GM18498 (cell line): ENCODE data around the gene LCLAT1.

ENCODE experiments used
- ATAC-seq: cut with Tn5 transposase; IDR thresholded peaks from one replicate; pipeline ENCODE4 v1.9.1; 2021; ENCODE audit warnings: mild to moderate bottlenecking, moderate library complexity; ENCODE audit not compliant: unreplicated experiment

The LCLAT1 gene

DNA sequence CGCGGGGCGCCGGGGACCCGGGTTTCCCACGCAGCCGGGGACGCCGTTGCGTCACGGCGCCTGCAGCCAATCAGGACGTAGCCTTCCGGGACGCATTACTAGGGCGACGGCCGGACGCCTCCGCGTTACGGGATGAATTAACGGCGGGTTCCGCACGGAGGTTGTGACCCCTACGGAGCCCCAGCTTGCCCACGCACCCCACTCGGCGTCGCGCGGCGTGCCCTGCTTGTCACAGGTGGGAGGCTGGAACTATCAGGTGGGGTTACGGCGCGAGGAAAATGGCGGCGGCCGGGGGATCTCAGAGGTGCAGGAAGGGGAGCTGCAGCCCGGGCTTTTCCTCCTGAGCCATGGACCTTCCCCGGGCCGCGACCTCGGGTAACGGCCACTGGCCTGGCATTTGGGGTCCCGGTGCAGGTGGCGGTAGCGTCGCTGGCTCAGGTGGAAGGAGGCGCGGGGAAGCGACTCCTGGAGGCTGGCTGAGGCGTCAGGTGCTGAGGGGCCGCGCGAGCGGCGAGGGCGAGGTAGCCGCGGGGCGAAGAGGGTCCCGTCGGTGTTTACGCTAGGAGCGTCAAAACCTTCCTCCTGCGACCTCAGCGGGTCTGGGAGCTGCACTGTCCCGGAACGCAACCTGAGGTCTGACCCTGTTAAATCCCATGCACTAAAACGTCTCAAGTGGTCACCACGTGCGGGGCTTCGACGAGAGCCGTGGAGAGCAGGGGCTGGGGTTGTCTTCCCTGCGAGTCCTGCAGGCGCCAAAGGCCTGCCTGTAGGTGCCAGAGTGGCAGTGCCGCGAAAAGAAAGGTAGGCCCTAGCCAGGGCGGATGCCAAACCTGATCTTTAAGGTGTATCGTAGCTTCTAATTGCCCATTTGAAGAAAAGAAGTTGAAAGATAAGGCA, at the start of gene LCLAT1:
Gene LCLAT1, plus strand, starts transcription at position 98 of the 897 bp plus-strand sequence. CDS start 78,345 bp downstream, outside the sequence.
- ATAC-seq, result peak; percentile 98

DNA sequence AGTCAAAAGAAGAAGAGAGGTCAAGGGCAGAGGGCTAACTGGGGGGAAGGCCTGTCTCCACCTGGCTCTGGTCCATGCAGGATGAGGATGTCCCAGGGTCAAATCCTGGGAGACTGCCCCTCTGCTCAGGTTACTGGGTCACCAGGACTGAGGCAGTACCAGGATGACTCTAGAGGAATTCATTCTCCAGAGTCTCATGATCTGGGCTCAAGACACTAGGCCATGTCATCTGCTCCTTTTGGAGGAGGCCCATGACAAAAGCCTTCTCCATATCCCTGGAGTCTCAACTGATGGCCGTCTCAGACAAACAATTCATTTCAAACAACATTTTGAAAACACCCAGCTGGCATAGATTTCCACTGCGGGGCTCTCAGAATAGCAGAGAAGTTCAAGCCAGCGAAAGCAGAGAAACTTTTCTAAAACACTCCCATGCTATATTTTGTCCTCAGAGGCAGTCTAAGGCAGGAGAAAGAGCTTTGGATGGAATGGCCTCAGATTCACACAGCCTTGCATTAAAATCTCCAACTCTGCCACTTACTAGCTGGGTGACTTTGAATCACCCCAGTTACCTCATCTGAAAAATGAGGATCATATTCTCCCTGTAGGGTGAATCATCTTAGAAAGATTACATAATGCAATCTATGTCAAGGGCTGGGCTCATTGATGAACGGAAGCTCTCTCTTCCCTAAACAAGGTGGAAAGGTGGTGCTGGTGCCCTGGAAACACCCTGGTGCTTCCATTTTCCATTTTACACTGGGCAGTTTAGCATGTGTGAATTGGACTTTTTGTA, 48.8 kb upstream of the LCLAT1 start:
- ATAC-seq, result no peak

DNA sequence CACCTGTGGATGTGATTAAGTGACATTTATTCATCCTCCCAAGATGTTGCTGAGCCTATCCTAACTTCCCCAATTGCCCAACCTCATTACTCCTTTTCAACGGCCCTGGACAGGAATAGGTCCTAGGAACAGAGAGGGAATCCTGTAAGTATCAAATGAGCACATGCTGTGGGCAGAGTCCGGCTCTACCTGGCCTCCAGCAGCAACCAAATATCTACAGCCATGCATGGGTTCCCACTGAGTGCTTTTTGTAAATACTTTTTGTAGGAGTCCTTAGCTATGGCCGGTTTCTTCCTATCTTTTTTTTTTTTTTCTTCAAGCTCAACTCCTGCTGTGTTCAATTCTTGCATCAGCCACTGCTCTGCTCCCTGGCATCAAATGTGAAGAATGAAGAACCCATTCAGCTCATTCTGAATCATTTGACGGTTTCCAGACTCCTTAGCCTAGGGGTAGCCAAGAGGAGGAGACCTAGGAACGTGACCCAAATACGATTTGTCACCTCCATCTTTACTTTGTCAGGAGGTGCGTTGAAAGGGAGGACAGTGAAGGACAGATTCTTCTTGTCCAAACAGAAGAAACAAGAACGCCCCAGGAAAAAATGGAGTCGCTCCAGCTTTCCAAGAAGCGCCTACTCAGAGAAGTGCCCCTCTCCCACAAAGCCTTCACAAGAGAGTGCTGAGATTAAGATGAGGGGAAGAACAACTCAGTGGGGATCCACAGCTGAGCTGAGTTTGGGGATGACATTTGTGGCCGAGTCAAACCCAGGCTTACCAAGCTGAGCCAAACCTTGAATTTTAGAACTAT, 46.7 kb upstream of the LCLAT1 start:
- ATAC-seq, result no peak

DNA sequence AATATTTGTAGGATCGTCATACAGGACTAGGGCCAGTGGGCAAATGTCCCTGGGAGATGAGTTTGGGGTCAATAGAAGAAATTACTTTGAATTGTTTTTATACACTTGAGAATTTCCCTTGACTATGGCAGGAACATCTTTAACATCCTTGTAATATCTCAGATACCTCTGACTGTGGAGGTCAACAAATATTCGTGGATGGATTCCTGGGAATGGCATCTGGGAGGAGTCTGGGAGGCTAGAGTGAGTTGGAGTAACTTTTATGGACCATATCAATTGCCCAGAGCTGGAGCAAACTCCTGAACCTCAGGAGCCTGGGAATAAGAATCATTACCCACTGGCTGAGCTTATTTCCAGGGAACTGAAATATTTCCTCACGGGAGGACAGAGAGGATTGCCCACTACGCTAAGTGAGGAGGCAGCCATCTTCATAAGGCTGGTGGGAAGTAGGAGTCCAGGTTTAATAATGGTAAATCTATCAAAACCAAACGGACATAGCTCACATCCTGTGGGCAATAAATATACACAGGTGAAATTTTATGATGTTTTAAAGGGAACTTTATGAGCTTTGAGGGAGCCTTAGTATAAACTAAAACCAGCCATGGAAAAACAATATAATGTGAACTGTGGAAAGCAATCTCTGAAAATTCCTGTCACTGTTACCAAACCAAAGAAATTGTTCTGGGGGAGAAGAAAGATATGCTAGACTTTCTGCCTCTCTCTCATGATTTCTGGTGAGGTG, 44.4 kb upstream of the LCLAT1 start:
- ATAC-seq, result no peak

DNA sequence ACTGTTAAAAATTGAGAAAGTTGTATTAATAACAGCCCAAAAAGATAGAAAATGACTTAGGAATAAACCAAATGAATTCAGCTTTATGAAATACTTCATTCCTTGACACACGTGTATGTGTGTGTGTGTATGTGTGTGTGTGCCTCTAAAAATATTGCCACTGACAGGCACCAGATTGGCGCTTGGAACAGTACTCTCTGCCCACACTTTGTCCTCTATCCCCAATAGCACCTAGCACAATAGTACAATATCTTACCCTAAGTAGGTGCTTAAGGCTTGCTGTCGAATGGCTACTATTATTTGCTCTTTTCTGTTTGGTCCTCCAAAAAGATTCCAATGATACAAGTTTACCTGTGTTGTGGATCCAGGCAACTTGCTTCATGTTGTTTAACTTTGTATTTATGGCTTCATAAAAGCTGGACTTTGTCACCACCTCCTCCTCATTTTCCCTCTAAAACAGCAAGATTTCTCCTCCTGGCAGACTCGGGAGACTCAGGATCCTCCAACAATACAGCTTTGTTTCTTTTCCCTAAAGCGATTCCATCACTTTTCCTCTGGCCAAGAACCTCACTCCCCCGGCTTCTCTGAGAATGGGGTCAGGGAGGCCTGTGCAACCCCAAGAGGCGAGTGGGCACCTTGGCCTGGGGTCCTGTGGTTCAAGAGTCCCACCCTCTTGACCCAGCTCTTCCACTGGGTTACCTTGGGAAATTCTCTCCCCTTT, 43.3 kb upstream of the LCLAT1 start:
- ATAC-seq, result no peak

DNA sequence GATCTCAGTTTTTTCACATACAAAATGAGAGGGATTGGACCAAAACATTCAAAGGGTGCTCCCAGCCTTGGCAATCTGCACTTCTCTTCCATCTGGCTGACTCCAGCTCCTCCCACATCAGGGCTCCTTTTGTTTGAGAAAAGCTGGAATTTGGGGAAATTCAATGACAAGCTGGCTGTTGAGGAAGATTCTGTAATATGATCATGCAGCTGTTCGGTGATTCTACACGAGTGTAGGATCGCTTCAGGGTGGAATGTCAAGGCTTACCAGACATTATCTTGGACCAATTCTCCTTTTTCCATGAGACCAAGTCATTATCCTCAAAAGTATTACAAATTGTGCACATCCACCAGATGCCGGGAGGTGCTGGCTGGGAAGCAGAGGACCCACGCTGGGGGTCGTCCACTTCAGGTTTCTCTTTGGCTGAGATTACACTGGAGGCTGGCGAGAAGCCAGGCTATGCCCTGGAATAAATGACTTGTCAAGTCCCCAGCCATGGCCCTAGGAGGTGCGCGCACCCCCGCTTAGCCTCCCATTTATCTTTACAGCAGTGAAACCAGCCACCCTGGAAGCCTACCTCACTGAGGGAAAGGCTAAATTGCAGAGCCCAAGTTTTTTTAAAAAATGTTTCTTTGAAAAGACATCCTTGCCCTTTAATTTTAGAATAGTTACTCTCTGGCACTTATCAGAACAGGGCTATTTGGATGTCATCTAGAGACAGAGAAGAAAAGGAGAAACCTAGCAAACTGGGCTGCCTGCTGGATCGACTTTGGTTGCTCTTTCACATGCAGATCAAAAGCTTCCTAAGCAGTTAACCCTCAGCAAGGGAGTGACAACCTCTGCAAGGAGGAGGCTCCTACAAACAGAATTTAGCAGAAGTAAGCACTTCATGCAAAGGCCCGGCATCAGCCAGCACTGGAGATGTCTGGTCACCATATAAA, 42.5 kb upstream of the LCLAT1 start:
- ATAC-seq, result no peak

DNA sequence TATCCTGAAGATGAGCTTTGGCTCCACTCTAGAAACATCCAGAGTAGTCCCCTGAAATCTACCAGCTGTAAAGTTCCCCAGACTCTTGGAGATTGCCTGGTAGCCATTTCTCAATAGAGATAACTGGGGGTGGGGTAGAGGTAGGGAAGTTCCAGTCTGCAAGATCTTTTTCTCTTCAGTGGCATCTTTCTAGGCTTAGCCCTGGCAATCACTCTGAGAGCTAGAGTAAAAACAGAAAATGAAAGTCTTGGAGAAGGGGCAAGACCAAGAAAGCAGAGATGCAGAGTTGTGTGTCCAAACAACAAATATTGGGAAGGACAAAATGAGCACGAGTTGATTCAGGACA, 41.8 kb upstream of the LCLAT1 start:
- ATAC-seq, result no peak

DNA sequence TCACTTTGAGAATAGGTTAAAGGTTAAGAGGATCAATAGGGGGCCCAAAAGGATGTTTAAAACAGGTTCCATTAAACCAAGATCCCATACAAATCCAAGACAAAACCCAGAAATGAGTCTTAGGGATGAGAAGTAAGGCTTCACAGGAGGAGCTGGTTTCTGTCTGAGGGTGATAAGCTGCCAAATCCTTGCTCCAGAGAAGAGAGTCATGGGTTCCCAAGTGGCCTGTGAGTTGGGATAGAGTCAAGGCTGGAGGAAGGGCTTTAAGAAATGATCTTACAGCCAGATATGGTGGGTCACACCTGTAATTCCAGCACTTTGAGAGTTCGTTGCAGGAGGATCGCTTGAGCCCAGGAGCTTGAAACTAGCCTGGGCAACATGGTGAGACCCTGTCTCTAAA, 40.2 kb upstream of the LCLAT1 start:
- ATAC-seq, result no peak

DNA sequence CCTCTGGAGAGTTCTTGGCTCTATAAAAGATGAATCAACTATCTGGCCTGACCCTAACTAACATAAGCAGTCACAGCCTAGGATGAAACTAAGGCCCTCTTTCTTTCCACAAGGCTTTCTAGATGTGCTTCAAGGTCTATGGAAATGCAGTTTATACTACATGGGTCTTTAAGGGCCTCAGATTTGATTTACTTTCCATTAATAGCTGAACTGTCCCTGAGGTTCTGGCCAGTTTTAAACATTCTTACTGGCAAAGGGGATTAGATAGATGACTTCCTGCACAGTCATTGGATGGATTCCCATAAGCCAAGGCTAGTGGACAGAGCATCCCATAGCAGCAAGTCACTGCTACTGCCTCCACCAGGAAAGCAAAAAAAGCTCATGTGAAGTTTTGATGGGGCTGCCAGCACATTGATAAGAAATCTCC, 38.1 kb upstream of the LCLAT1 start:
- ATAC-seq, result no peak

DNA sequence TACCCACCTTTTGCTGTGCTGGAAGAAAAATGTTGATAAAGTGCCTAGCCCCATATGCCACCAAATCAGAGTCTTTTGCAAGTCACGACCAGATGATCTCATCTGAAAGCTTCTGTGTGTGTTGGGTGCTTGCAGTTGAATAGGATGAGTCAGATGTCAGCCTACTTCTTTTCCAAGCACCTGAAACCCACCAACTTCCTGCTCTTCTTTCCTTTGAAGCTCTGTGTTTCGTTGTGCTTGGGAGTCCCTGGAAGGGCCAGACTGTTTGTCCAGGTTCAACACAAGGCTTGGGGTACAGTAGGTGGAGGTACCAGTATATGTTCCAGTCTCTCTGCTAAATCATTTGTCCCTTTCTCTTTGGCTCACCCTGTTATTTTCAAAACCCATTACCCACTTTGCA, 36.8 kb upstream of the LCLAT1 start:
- ATAC-seq, result no peak

DNA sequence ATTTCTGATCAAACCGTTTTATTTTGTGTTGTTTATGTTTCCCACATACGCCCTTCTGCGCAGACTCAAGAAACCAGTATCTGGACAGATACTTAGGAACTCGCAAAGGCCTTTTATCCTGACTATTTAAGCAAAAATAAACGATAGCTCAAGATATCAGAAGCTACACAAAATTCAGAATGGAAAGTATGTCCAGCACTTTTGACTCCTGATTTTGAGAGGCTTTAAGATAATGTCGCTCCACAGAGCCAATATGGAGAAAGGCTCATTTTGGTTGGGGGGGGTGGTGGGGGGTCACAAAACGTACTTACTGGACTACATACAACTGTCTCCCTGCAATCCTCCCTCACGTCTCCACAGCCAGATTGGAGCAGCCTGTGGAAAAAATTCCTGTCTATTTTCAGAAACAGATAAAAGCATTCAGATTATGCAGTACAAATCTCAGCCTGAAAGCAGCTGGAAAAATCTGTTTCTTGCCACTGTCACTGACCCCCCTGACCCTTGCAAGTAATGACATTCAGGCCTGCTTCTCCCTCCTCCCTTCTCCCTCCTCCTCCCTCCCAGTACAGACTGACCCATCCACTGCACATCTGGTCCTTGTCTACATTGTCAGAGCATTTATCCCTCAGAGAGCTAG, 34.9 kb upstream of the LCLAT1 start:
- no peak for ATAC-seq

DNA sequence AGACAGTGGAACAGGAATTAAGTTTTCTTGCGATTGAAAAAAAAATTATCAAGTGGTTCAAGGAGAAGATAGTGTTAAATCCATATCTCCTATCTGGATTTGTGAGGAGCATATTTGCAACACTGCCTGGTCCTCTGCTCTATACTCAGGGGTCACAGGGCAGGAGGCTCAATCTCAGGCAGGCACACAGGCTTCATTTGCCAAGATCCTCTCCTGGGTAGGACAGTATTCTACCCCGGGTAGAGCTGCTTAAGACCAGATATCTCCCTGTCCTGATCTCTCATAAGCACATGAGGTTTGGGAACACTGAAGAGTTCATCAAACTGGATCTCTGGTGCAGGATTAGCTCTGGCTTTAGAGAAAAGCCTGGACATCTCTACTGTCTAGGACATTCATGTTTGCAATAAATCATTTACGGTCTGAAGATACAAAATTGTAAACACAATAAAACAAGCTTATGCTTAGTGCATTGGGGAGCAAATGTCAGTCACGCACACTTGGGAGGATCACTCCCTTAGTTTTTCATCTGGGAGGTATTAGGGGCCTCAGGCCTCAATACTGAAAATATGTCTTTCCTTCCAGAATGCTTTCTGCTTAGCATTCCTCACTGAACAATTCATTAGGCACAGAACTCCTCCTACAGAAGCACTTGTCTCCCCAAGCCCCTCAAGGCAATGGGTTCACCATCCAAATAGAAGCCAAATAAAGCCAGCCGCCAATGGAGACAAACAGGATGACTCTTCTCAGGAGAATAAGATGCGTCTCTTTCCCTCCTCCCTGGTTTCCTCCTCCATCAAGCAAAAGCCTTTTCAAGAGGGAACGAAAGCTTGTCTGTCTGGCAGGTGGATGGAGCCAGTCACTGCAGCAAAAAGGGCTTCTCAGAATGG, 34.1 kb upstream of the LCLAT1 start:
- ATAC-seq, result no peak

DNA sequence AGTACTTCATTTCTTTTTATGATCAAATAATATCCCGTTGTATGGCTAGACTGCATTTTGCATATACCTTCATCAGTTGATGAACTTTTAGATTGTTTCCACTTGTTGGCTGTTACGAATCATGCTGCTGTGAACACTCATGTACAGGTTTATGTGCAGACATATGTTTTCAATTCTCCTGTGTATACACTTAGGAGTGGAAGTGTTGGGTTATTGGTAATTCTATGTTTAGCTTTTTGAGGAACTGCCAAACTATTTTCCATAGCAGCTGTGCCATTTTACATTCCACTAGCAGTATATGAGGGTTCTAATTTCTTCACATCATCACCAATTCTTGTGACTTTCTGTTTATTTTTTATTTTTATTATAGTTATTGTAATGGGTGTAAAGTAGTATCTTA, 32.1 kb upstream of the LCLAT1 start:
- no peak for ATAC-seq

DNA sequence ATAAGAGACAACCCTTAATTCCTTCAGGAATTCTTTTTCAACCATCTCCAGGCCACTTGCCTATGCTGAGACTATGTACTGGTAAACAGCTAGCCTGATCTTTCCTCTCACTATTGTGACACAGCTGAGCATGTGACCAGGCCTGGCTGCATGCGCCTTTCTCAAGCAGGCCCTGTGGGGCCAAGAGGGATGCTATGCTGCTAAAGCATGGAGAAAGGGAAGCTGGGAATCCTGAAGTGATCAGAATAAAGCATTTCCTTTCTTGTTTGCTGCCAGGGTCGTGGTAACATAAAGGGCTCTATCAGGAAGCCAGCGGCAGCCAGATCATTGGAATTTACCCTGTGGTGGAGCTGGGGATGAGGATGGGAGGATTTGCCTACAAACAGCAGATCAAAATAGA, 29.8 kb upstream of the LCLAT1 start:
- no peak for ATAC-seq

DNA sequence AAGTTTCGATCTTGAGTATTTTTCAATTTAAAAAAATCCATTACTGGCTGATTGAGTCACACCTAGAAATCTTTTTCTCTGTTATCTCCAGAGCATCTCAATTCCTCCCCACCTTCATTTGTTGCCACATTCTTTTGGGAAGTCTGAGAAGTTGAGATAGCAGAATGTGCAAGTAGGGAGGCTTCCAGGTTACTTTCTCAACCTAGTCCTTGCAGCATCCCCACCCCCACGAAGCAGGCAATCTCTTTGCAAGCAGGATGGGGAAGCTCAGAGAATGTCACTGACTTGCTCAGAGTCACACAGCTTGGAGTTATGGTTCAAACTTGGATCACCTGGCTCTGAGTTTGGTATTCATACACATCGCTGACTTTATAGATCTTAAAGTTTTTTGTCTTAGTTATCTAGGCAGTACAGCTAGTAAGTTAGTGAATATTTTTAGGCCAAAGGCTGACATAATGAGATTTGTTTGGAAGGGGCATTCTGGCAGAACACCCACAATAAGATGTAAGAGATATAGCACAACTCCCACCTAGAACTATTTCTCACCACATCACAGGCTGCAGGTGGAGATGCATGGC, 25.9 kb upstream of the LCLAT1 start:
- ATAC-seq, result no peak

DNA sequence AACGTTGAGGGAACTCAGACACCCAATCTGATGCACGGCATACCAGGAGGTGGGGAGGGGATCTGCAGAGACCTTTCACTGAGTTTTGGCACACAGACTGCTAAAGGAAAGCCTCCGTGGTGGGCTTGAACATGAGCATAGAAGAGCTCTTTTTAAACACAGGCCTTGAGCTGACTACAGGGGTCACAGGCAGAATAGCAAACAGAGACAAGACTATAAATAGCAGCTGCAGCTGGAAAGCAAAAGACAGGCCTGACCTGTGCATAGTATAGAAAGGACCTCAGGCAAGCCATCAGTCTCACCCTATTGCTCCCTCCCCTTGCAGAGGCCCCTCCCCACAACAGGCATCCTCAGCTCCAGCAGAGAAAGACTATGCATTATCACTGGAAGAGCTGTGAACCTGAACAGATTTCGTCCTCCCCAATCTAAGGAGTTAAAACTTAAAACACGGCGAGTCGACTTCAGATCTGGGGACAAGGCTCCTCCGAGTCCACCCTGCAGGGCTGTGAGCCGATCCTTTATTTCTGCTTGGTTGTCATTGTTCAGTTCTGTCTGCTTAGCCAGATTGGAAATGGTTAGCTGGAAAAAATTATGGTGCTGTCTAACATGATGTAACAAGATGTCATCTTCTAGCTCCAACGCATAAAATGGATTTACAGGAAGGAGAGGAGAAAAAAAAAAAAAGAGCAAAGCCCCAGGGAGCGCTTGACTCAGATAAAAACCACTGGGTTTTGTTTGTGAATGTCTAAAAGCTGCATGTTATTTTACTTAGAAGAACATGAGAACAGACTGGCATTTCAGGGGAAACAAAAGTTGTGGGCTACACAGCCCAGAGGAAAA, 25.2 kb upstream of the LCLAT1 start:
- peak; percentile 15 for ATAC-seq
